HepG2 (cell line): Measurements from ENCODE around the gene ARHGEF40. TPM values are rescaled to one million over a fixed set of nuclear protein-coding genes. Genes with fewer than 3 reads are reported as not detected.

ENCODE experiments used
- SNAPC4 ChIP-seq: sonication (generic); formaldehyde crosslinking; IDR thresholded peaks from 2 replicates; pipeline ENCODE4 v1.4.0; 2020; ENCODE audit warnings: mild to moderate bottlenecking, missing genetic modification reagents
- SOX5 ChIP-seq: IDR thresholded peaks from 2 replicates; pipeline ENCODE4 v1.6.1; 2016; ENCODE audit warnings: borderline replicate concordance
- ZC3H13 ChIP-seq: sonication (generic); formaldehyde crosslinking; IDR thresholded peaks from 2 replicates; pipeline ENCODE4 v1.8.1; 2023; ENCODE audit warnings: mild to moderate bottlenecking, missing genetic modification reagents, moderate library complexity
- ZNF484 ChIP-seq: sonication (generic); formaldehyde crosslinking; IDR thresholded peaks from 2 replicates; pipeline ENCODE4 v1.5.1; 2020; ENCODE audit warnings: mild to moderate bottlenecking, low read depth, missing genetic modification reagents, borderline replicate concordance
- ZNF776 ChIP-seq: sonication (generic); formaldehyde crosslinking; IDR thresholded peaks from 2 replicates; pipeline ENCODE4 v1.4.0; 2020; ENCODE audit warnings: mild to moderate bottlenecking, missing genetic modification reagents
- polyA plus RNA-seq, 8 experiments: library from polyadenylated mRNA; depleted of rRNA in 3 of 8; stranded (reverse) in 7 of 8; unstranded in 1 of 8; fragments of >200 nt; fragmentation: Illumina TruSeq in 4 of 8; extraction: Trizol in 4 of 8; gene quantifications; 2 replicates each; pipeline versions ENCODE4 v1.2.1 to v1.2.3, GENCODE V29; 2011 to 2016; ENCODE audit warnings: low read depth in 4 of 8, missing spikeins in 1 of 8, mixed read lengths in 1 of 8; ENCODE audit not compliant: insufficient read depth in 1 of 8
- total RNA-seq, 5 experiments: library from RNA; depleted of rRNA; stranded (reverse); fragments of >200 nt; fragmentation: Illumina TruSeq; extraction: Trizol; gene quantifications; 2 replicates each; pipeline ENCODE4 v1.2.3, GENCODE V29; 2016; ENCODE audit warnings: low read depth in 1 of 5
- TF ChIP-seq, protein P1 (sequence below): sonication (generic); formaldehyde crosslinking; IDR thresholded peaks from 2 replicates; pipeline ENCODE4 v1.4.0; 2020; ENCODE audit warnings: missing genetic modification reagents, low read depth, mild to moderate bottlenecking, borderline replicate concordance
- TF ChIP-seq, protein P2 (sequence below): sonication (generic); formaldehyde crosslinking; IDR thresholded peaks from 2 replicates; pipeline ENCODE4 v1.4.0; 2020; ENCODE audit warnings: missing genetic modification reagents
- TF ChIP-seq, protein P3 (sequence below): sonication (generic); formaldehyde crosslinking; IDR thresholded peaks from 2 replicates; pipeline ENCODE4 v1.4.0; 2020; ENCODE audit warnings: missing genetic modification reagents
- TF ChIP-seq, protein P4 (sequence below): IDR thresholded peaks from 2 replicates; pipeline ENCODE4 v1.6.1; 2016; ENCODE audit warnings: missing compliant biosample characterization, missing genetic modification reagents, borderline replicate concordance
- TF ChIP-seq, protein P5 (sequence below), 2 experiments: fragments of 450-650 bp in 1 of 2; sonication (generic) in 1 of 2; formaldehyde crosslinking; IDR thresholded peaks; 2 replicates each; pipeline versions ENCODE4 v1.5.0 to v1.8.0; 2020 to 2022; ENCODE audit warnings: mild to moderate bottlenecking in 1 of 2, missing genetic modification reagents in 1 of 2

Gene ARHGEF40
- total and polyA plus RNA-seq, 2 of the 13 experiments (the other 11 are each of a cell fraction or from before 2014, with no cell fraction given): 28.1 to 78.1 TPM

- TF ChIP-seq, protein P1, sequence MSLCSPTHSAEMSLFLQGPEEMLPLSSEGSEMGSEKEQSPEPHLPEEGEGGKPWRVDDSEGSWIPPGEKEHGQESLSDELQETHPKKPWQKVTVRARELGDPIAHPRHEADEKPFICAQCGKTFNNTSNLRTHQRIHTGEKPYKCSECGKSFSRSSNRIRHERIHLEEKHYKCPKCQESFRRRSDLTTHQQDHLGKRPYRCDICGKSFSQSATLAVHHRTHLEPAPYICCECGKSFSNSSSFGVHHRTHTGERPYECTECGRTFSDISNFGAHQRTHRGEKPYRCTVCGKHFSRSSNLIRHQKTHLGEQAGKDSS (CRISPR knock-in tag): peak; percentile 72; the same call in 1 of the 2 replicates
- TF ChIP-seq ZNF776 (CRISPR knock-in tag): 0 out of 2 replicates have a peak, but pooled peaks have one; percentile 21
- TF ChIP-seq, protein P2, sequence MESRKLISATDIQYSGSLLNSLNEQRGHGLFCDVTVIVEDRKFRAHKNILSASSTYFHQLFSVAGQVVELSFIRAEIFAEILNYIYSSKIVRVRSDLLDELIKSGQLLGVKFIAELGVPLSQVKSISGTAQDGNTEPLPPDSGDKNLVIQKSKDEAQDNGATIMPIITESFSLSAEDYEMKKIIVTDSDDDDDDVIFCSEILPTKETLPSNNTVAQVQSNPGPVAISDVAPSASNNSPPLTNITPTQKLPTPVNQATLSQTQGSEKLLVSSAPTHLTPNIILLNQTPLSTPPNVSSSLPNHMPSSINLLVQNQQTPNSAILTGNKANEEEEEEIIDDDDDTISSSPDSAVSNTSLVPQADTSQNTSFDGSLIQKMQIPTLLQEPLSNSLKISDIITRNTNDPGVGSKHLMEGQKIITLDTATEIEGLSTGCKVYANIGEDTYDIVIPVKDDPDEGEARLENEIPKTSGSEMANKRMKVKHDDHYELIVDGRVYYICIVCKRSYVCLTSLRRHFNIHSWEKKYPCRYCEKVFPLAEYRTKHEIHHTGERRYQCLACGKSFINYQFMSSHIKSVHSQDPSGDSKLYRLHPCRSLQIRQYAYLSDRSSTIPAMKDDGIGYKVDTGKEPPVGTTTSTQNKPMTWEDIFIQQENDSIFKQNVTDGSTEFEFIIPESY (CRISPR knock-in tag): peak; percentile 85
- TF ChIP-seq, protein P3, sequence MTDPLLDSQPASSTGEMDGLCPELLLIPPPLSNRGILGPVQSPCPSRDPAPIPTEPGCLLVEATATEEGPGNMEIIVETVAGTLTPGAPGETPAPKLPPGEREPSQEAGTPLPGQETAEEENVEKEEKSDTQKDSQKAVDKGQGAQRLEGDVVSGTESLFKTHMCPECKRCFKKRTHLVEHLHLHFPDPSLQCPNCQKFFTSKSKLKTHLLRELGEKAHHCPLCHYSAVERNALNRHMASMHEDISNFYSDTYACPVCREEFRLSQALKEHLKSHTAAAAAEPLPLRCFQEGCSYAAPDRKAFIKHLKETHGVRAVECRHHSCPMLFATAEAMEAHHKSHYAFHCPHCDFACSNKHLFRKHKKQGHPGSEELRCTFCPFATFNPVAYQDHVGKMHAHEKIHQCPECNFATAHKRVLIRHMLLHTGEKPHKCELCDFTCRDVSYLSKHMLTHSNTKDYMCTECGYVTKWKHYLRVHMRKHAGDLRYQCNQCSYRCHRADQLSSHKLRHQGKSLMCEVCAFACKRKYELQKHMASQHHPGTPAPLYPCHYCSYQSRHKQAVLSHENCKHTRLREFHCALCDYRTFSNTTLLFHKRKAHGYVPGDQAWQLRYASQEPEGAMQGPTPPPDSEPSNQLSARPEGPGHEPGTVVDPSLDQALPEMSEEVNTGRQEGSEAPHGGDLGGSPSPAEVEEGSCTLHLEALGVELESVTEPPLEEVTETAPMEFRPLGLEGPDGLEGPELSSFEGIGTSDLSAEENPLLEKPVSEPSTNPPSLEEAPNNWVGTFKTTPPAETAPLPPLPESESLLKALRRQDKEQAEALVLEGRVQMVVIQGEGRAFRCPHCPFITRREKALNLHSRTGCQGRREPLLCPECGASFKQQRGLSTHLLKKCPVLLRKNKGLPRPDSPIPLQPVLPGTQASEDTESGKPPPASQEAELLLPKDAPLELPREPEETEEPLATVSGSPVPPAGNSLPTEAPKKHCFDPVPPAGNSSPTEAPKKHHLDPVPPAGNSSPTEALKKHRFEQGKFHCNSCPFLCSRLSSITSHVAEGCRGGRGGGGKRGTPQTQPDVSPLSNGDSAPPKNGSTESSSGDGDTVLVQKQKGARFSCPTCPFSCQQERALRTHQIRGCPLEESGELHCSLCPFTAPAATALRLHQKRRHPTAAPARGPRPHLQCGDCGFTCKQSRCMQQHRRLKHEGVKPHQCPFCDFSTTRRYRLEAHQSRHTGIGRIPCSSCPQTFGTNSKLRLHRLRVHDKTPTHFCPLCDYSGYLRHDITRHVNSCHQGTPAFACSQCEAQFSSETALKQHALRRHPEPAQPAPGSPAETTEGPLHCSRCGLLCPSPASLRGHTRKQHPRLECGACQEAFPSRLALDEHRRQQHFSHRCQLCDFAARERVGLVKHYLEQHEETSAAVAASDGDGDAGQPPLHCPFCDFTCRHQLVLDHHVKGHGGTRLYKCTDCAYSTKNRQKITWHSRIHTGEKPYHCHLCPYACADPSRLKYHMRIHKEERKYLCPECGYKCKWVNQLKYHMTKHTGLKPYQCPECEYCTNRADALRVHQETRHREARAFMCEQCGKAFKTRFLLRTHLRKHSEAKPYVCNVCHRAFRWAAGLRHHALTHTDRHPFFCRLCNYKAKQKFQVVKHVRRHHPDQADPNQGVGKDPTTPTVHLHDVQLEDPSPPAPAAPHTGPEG (CRISPR knock-in tag): peak; percentile 41; the same call in 1 of the 2 replicates
- no peak for TF ChIP-seq ZNF484 (CRISPR knock-in tag)
- peak; percentile 37 for TF ChIP-seq SOX5 (CRISPR knock-in tag)
- TF ChIP-seq, protein P4, sequence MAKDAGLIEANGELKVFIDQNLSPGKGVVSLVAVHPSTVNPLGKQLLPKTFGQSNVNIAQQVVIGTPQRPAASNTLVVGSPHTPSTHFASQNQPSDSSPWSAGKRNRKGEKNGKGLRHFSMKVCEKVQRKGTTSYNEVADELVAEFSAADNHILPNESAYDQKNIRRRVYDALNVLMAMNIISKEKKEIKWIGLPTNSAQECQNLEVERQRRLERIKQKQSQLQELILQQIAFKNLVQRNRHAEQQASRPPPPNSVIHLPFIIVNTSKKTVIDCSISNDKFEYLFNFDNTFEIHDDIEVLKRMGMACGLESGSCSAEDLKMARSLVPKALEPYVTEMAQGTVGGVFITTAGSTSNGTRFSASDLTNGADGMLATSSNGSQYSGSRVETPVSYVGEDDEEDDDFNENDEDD: peak; percentile 42; the same call in 1 of the 2 replicates
- TF ChIP-seq ZC3H13 (CRISPR knock-in tag): no peak
- TF ChIP-seq SNAPC4: no peak
- TF ChIP-seq, protein P5, sequence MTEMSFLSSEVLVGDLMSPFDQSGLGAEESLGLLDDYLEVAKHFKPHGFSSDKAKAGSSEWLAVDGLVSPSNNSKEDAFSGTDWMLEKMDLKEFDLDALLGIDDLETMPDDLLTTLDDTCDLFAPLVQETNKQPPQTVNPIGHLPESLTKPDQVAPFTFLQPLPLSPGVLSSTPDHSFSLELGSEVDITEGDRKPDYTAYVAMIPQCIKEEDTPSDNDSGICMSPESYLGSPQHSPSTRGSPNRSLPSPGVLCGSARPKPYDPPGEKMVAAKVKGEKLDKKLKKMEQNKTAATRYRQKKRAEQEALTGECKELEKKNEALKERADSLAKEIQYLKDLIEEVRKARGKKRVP (CRISPR knock-in tag; IDR thresholded peaks at IDR 0.05): peak in 1 of 2 experiments; percentile 62; a peak in 2 of 4 replicates
Observed at GRCh38 chr14:21106498-21107282, 36.6 kb downstream of the ARHGEF40 start (continued).
